A673 (cell line): ENCODE results near the gene KCNAB3. TPM values are rescaled to one million over a fixed set of nuclear protein-coding genes. Genes with fewer than 3 reads are reported as not detected.

Experiments
- BruUV-seq: library from RNA; stranded (reverse); fragments of 400-500 nt; replicated peaks from 2 replicates; lab custom pipeline; 2021; lab: Mats Ljungman, UMichigan
- CTCF ChIA-PET: fragments of 300-600 bp; sonication (Branson Sonifier 250); formaldehyde crosslinking; loops from one replicate; lab custom pipeline; 2022; ENCODE audit warnings: antibody characterized with exemption; lab: Charles Lee
- POLR2A ChIA-PET: fragments of 300-600 bp; sonication (Branson Sonifier 250); formaldehyde crosslinking; loops from one replicate; lab custom pipeline; 2022; ENCODE audit warnings: antibody characterized with exemption; ENCODE audit not compliant: low non-redundant PET; lab: Charles Lee
- DNase-seq: peaks from one replicate; pipeline ENCODE4 v3.0.0-alpha.2; 2015; ENCODE audit warnings: low spot score
- H3K27ac ChIP-seq: fragments of 200-600 bp; sonication (generic); 2 replicates; pipeline ENCODE4 v1.5.1; 2016; ENCODE audit warnings: mixed run types, low read depth, mild to moderate bottlenecking, mixed read lengths, antibody characterized with exemption, low read length; ENCODE audit not compliant: poor library complexity, severe bottlenecking
- H3K27me3 ChIP-seq: fragments of 200-600 bp; sonication (generic); replicated peaks from 2 replicates; pipeline ENCODE4 v1.6.1; 2017; ENCODE audit warnings: mixed run types, low read depth, mild to moderate bottlenecking, mixed read lengths, antibody characterized with exemption, low read length; ENCODE audit not compliant: insufficient read depth, poor library complexity
- H3K36me3 ChIP-seq: fragments of 200-600 bp; sonication (generic); 2 replicates; pipeline ENCODE4 v1.6.1; 2016; ENCODE audit warnings: mixed run types, mild to moderate bottlenecking, mixed read lengths, antibody characterized with exemption, low read length; ENCODE audit not compliant: insufficient read depth, poor library complexity, severe bottlenecking
- H3K4me1 ChIP-seq: fragments of 200-600 bp; sonication (generic); 2 replicates; pipeline ENCODE4 v1.6.1; 2017; ENCODE audit warnings: mixed run types, mild to moderate bottlenecking, mixed read lengths, antibody characterized with exemption, low read length; ENCODE audit not compliant: insufficient read depth, poor library complexity, severe bottlenecking
- H3K4me3 ChIP-seq: fragments of 200-600 bp; sonication (generic); 2 replicates; pipeline ENCODE4 v1.5.1; 2016; ENCODE audit warnings: low read depth, mixed run types, mild to moderate bottlenecking, mixed read lengths, low read length; ENCODE audit not compliant: poor library complexity, severe bottlenecking
- H3K9me3 ChIP-seq: fragments of 200-600 bp; sonication (generic); 2 replicates; pipeline ENCODE4 v1.6.1; 2016; ENCODE audit warnings: mixed run types, low read depth, mild to moderate bottlenecking, mixed read lengths, antibody characterized with exemption, low read length; ENCODE audit not compliant: poor library complexity, severe bottlenecking
- CTCF ChIP-seq: fragments of 300-800, 200-600 bp; sonication (generic); conservative IDR thresholded peaks from 2 replicates; pipeline ENCODE4 v1.5.1; 2017; ENCODE audit warnings: low read depth, mild to moderate bottlenecking, antibody characterized with exemption, low read length, moderate library complexity, mixed read lengths
- EZH2 ChIP-seq: fragments of 200-600 bp; sonication (generic); IDR thresholded peaks from 2 replicates; pipeline ENCODE4 v1.6.1; 2017; ENCODE audit warnings: borderline replicate concordance, low read depth, mild to moderate bottlenecking, mixed read lengths, antibody characterized with exemption, low read length; ENCODE audit not compliant: poor library complexity, severe bottlenecking
- intact Hi-C: fragments of 100-400 bp; cut with micrococcal nuclease; formaldehyde crosslinking; loops from one replicate; pipeline ENCODE4 v1.10.0; 2022; ENCODE audit not compliant: unreplicated experiment
- total RNA-seq: library from RNA; stranded (reverse); gene quantifications from 2 replicates; pipeline ENCODE4 v1.2.3, GENCODE V29; 2021

KCNAB3 gene
- total RNA-seq, 1 experiment from 2014 or later = 24.8 TPM

- BruUV-seq = no TSS peak
- Histone ChIP-seq H3K27ac (no peak overlapping the region), H3K27me3 (no peaks in the 10 kb centered on the region), H3K9me3 (no peaks in the 10 kb centered on the region), H3K4me3 (no peak overlapping the region), H3K4me1 (no peaks in the 10 kb centered on the region), H3K36me3 (peaks cover 32% of the 10 kb centered on the region)
- DNase-seq = no peak
- no peak for TF ChIP-seq EZH2
- intact Hi-C loops = no loop called here
- ChIA-PET CTCF (no interaction called here), POLR2A (no interaction called here)
Observed at GRCh38 chr17:7951143-7951792, 21.6 kb upstream of the KCNAB3 start.

GRCh38 chr17:7950578-7950977 lies 20.9 kb upstream of the KCNAB3 start:
- intact Hi-C loops = no loop called here
- DNase-seq = no peak
- Histone ChIP-seq H3K9me3 (no peaks in the 10 kb centered on the region), H3K36me3 (peaks cover 39% of the 10 kb centered on the region), H3K4me3 (no peak overlapping the region), H3K27ac (no peak overlapping the region), H3K4me1 (no peaks in the 10 kb centered on the region), H3K27me3 (no peaks in the 10 kb centered on the region)
- BruUV-seq = no TSS peak
- no peak for TF ChIP-seq EZH2
- TF ChIP-seq CTCF = no peak
- CTCF ChIA-PET = no interaction called here
- POLR2A ChIA-PET = no interaction called here

GRCh38 chr17:7947651-7948050 lies 18.0 kb upstream of the KCNAB3 start:
- intact Hi-C loops = no loop called here
- no TSS peak for BruUV-seq
- Histone ChIP-seq H3K4me3 (no peak overlapping the region), H3K27me3 (no peaks in the 10 kb centered on the region), H3K27ac (no peak overlapping the region), H3K36me3 (peaks cover 66% of the 10 kb centered on the region), H3K4me1 (no peaks in the 10 kb centered on the region), H3K9me3 (no peaks in the 10 kb centered on the region)
- DNase-seq = no peak
- TF ChIP-seq CTCF (no peak), EZH2 (no peak)
- ChIA-PET CTCF (no interaction called here), POLR2A (no interaction called here)

- Histone ChIP-seq H3K9me3 (no peaks in the 10 kb centered on the region), H3K4me3 (no peak overlapping the region), H3K4me1 (no peaks in the 10 kb centered on the region), H3K27ac (no peak overlapping the region), H3K36me3 (peaks cover 72% of the 10 kb centered on the region), H3K27me3 (no peaks in the 10 kb centered on the region)
- intact Hi-C loops = no loop called here
- no peak for TF ChIP-seq CTCF
- no peak for TF ChIP-seq EZH2
- ChIA-PET POLR2A (interaction anchor here (0.7 kb wide), 1 partner anchor 179 kb away, joined by 4 read pairs; no protein-coding TSS in a partner anchor), CTCF (no interaction called here)
- BruUV-seq = no TSS peak
- no peak for DNase-seq
Observed at GRCh38 chr17:7946441-7946840, 16.8 kb upstream of the KCNAB3 start.
